K562 (cell line): ENCODE measurements around the gene HMGXB3. TPM values are rescaled to one million over a fixed set of nuclear protein-coding genes. Genes with fewer than 3 reads are reported as not detected.

ENCODE experiments used
- AFF4 ChIP-seq: sonication (generic); formaldehyde crosslinking; IDR thresholded peaks from 2 replicates; pipeline ENCODE4 v1.8.0; 2023; ENCODE audit warnings: mild to moderate bottlenecking, missing genetic modification reagents
- CLOCK ChIP-seq: fragments of 250-450 bp; sonication (Bioruptor Pico); IDR thresholded peaks from 2 replicates; pipeline ENCODE4 v1.4.0; 2020; ENCODE audit warnings: mild to moderate bottlenecking, moderate library complexity, borderline replicate concordance
- CXXC5 ChIP-seq: fragments of 250-450 bp; sonication (Bioruptor Pico); IDR thresholded peaks from 2 replicates; pipeline ENCODE4 v1.8.0; 2022; ENCODE audit warnings: inconsistent platforms, mild to moderate bottlenecking, moderate library complexity
- DIDO1 ChIP-seq: fragments of 450-650 bp; IDR thresholded peaks from 2 replicates; pipeline ENCODE4 v1.6.1; 2016; ENCODE audit warnings: low read depth, missing biosample characterization, missing genetic modification characterization
- DMBX1 ChIP-seq: fragments of 250-450 bp; sonication (Bioruptor Pico); IDR thresholded peaks from 2 replicates; pipeline ENCODE4 v1.8.0; 2022; ENCODE audit warnings: inconsistent platforms, mild to moderate bottlenecking, moderate library complexity, borderline replicate concordance
- E2F4 ChIP-seq: sonication (generic); formaldehyde crosslinking; IDR thresholded peaks from 2 replicates; pipeline ENCODE4 v1.8.0; 2022; ENCODE audit warnings: mild to moderate bottlenecking, low read depth, missing genetic modification reagents
- NRF1 ChIP-seq, 2 experiments: fragments of 450-650 bp; IDR thresholded peaks in 1 of 2; conservative IDR thresholded peaks in 1 of 2; 2 replicates each; pipeline ENCODE4 v1.6.1; 2014; ENCODE audit warnings: mild to moderate bottlenecking in 2 of 2
- PCBP1 ChIP-seq: fragments of 200-400 bp; formaldehyde crosslinking; IDR thresholded peaks from 2 replicates; pipeline ENCODE4 v1.6.1; 2018; ENCODE audit warnings: mild to moderate bottlenecking, low read depth, low read length; ENCODE audit not compliant: poor library complexity, severe bottlenecking
- PHTF2 ChIP-seq: fragments of 250-450 bp; sonication (Bioruptor Pico); IDR thresholded peaks from 2 replicates; pipeline ENCODE4 v1.5.0; 2021; ENCODE audit warnings: mild to moderate bottlenecking
- STAT5A ChIP-seq: IDR thresholded peaks from 2 replicates; pipeline ENCODE4 v1.6.1; 2012; ENCODE audit warnings: low read length, inconsistent platforms, borderline replicate concordance
- TBL1XR1 ChIP-seq, 2 experiments: IDR thresholded peaks; 2 replicates each; pipeline ENCODE4 v1.6.1; 2012; ENCODE audit warnings: improper control_type of control experiment in 2 of 2, low read length in 2 of 2, mild to moderate bottlenecking in 1 of 2
- U2AF1 ChIP-seq: fragments of 200-400 bp; formaldehyde crosslinking; optimal IDR thresholded peaks from 2 replicates; pipeline ENCODE3; 2017; ENCODE audit warnings: mild to moderate bottlenecking, low read depth, low read length, moderate library complexity
- ZFP91 ChIP-seq: sonication (generic); formaldehyde crosslinking; IDR thresholded peaks from 2 replicates; pipeline ENCODE4 v1.8.0; 2022; ENCODE audit warnings: mild to moderate bottlenecking, missing genetic modification reagents
- ZNF507 ChIP-seq: conservative IDR thresholded peaks from 2 replicates; pipeline ENCODE4 v1.6.1; 2017; ENCODE audit warnings: missing genetic modification characterization, missing compliant biosample characterization
- ZNF639 ChIP-seq, 2 experiments: fragments of 200-800 bp in 1 of 2; sonication (Bioruptor generic) in 1 of 2; sonication (generic) in 1 of 2; formaldehyde crosslinking in 1 of 2; IDR thresholded peaks in 1 of 2; conservative IDR thresholded peaks in 1 of 2; 2 replicates each; pipeline versions ENCODE4 v1.5.0 to v1.6.1; 2016 to 2020; ENCODE audit warnings: missing compliant biosample characterization in 1 of 2, missing genetic modification characterization in 1 of 2, missing genetic modification reagents in 1 of 2
- polyA plus RNA-seq, 8 experiments: library from polyadenylated mRNA; depleted of rRNA in 4 of 8; stranded (reverse) in 5 of 8; unstranded in 3 of 8; fragments of >200 nt; fragmentation: Nextera tagmentation in 2 of 8; fragmentation: Illumina TruSeq in 1 of 8; extraction: Ambion mirVana in 2 of 8; extraction: Trizol in 1 of 8; gene quantifications; 2 replicates each; pipeline versions ENCODE4 v1.2.1 to v1.2.3, GENCODE V29; 2011 to 2014; ENCODE audit warnings: inconsistent platforms in 1 of 8, missing spikeins in 1 of 8
- total RNA-seq, 7 experiments: library from RNA; depleted of rRNA in 6 of 7; stranded (reverse); fragments of >200 nt in 6 of 7; fragmentation: Illumina TruSeq in 2 of 7; extraction: Trizol in 2 of 7; gene quantifications; 2 replicates each; pipeline versions ENCODE4 v1.2.1 to v1.2.3, GENCODE V29; 2011 to 2021; ENCODE audit warnings: low replicate concordance in 1 of 7

Gene HMGXB3
- total and polyA plus RNA-seq, 9 of the 15 experiments (the other 6 are each of a cell fraction or from before 2014, with no cell fraction given) = 1.8 to 44.1 (median 32.2) TPM

GRCh38 chr5:150001660-150002486 lies 1.3 kb downstream of the HMGXB3 start (continued):
- TF ChIP-seq ZNF639 (CRISPR knock-in tag; conservative IDR thresholded peaks at IDR 0.05 in 1 of 2, IDR thresholded peaks at IDR 0.05 in 1 of 2) = no peak
- TF ChIP-seq TBL1XR1 (IDR thresholded peaks at IDR 0.05; ENCODE audit: low read length in 2 of 2) = no peak
- TF ChIP-seq E2F4 (CRISPR knock-in tag) = no peak
- no peak for TF ChIP-seq CLOCK (CRISPR knock-in tag)
- no peak for TF ChIP-seq DIDO1 (tag)
- TF ChIP-seq ZFP91 (CRISPR knock-in tag) = no peak
- TF ChIP-seq ZNF507 (tag) = no peak
- TF ChIP-seq PHTF2 = no peak
- no peak for TF ChIP-seq PCBP1
- TF ChIP-seq NRF1 (conservative IDR thresholded peaks at IDR 0.05 in 1 of 2, IDR thresholded peaks at IDR 0.05 in 1 of 2) = peak; percentile 61 to 62
- peak; percentile 8; the same call in 1 of the 2 replicates for TF ChIP-seq STAT5A
- no peak for TF ChIP-seq DMBX1 (CRISPR knock-in tag)
- TF ChIP-seq CXXC5 (CRISPR knock-in tag) = 0 out of 2 replicates have a peak, but pooled peaks have one; percentile 38
- no peak for TF ChIP-seq AFF4 (CRISPR knock-in tag)
- no peak for TF ChIP-seq U2AF1
